Measurements from ENCODE around the gene NEK5. TPM values are rescaled to one million over a fixed set of nuclear protein-coding genes. Genes with fewer than 3 reads are reported as not detected.

NEK5 gene
- total and polyA plus RNA-seq, 2 of the 8 experiments (the other 6 are each of a cell fraction or from before 2014, with no cell fraction given), result 0.12 to 0.35 TPM

DNA sequence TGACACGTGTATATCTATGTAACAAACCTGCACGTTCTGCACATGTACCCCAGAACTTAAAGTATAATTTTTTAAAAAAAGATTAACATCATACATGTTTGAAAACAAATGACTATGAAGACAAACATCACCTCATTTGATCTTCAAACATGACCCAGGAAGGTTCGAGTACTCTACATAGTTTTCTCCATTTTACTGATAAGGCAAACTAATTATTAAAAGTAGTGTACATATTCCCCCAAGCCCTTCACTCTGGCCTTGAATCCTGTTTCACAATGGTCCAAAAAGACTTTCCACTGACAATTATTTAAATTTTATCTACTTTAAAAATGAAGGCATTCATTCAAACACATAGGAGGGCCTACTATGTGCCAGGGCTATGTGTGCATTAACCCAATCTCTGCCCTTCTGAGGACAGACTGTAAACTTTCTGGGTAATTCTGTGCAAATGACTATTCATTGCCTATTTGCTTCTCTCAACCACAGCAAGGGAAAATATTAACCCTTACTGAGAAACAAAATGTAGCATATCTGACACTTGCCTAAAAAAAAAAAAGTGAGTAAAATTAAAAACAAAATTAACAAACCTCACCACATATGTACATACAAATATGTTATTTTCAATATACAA is 139.8 kb downstream of the NEK5 start (continued):
- TF ChIP-seq, protein P1, sequence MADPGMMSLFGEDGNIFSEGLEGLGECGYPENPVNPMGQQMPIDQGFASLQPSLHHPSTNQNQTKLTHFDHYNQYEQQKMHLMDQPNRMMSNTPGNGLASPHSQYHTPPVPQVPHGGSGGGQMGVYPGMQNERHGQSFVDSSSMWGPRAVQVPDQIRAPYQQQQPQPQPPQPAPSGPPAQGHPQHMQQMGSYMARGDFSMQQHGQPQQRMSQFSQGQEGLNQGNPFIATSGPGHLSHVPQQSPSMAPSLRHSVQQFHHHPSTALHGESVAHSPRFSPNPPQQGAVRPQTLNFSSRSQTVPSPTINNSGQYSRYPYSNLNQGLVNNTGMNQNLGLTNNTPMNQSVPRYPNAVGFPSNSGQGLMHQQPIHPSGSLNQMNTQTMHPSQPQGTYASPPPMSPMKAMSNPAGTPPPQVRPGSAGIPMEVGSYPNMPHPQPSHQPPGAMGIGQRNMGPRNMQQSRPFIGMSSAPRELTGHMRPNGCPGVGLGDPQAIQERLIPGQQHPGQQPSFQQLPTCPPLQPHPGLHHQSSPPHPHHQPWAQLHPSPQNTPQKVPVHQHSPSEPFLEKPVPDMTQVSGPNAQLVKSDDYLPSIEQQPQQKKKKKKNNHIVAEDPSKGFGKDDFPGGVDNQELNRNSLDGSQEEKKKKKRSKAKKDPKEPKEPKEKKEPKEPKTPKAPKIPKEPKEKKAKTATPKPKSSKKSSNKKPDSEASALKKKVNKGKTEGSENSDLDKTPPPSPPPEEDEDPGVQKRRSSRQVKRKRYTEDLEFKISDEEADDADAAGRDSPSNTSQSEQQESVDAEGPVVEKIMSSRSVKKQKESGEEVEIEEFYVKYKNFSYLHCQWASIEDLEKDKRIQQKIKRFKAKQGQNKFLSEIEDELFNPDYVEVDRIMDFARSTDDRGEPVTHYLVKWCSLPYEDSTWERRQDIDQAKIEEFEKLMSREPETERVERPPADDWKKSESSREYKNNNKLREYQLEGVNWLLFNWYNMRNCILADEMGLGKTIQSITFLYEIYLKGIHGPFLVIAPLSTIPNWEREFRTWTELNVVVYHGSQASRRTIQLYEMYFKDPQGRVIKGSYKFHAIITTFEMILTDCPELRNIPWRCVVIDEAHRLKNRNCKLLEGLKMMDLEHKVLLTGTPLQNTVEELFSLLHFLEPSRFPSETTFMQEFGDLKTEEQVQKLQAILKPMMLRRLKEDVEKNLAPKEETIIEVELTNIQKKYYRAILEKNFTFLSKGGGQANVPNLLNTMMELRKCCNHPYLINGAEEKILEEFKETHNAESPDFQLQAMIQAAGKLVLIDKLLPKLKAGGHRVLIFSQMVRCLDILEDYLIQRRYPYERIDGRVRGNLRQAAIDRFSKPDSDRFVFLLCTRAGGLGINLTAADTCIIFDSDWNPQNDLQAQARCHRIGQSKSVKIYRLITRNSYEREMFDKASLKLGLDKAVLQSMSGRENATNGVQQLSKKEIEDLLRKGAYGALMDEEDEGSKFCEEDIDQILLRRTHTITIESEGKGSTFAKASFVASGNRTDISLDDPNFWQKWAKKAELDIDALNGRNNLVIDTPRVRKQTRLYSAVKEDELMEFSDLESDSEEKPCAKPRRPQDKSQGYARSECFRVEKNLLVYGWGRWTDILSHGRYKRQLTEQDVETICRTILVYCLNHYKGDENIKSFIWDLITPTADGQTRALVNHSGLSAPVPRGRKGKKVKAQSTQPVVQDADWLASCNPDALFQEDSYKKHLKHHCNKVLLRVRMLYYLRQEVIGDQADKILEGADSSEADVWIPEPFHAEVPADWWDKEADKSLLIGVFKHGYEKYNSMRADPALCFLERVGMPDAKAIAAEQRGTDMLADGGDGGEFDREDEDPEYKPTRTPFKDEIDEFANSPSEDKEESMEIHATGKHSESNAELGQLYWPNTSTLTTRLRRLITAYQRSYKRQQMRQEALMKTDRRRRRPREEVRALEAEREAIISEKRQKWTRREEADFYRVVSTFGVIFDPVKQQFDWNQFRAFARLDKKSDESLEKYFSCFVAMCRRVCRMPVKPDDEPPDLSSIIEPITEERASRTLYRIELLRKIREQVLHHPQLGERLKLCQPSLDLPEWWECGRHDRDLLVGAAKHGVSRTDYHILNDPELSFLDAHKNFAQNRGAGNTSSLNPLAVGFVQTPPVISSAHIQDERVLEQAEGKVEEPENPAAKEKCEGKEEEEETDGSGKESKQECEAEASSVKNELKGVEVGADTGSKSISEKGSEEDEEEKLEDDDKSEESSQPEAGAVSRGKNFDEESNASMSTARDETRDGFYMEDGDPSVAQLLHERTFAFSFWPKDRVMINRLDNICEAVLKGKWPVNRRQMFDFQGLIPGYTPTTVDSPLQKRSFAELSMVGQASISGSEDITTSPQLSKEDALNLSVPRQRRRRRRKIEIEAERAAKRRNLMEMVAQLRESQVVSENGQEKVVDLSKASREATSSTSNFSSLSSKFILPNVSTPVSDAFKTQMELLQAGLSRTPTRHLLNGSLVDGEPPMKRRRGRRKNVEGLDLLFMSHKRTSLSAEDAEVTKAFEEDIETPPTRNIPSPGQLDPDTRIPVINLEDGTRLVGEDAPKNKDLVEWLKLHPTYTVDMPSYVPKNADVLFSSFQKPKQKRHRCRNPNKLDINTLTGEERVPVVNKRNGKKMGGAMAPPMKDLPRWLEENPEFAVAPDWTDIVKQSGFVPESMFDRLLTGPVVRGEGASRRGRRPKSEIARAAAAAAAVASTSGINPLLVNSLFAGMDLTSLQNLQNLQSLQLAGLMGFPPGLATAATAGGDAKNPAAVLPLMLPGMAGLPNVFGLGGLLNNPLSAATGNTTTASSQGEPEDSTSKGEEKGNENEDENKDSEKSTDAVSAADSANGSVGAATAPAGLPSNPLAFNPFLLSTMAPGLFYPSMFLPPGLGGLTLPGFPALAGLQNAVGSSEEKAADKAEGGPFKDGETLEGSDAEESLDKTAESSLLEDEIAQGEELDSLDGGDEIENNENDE (IDR thresholded peaks at IDR 0.05; ENCODE audit: insufficient replicate concordance, low read length), result no peak
- TF ChIP-seq SUZ12 (IDR thresholded peaks at IDR 0.05; ENCODE audit: low read length) (no peak), RBBP5 (IDR thresholded peaks at IDR 0.05; ENCODE audit: borderline replicate concordance, low read depth, low read length) (no peak)
- TF ChIP-seq, protein P2, sequence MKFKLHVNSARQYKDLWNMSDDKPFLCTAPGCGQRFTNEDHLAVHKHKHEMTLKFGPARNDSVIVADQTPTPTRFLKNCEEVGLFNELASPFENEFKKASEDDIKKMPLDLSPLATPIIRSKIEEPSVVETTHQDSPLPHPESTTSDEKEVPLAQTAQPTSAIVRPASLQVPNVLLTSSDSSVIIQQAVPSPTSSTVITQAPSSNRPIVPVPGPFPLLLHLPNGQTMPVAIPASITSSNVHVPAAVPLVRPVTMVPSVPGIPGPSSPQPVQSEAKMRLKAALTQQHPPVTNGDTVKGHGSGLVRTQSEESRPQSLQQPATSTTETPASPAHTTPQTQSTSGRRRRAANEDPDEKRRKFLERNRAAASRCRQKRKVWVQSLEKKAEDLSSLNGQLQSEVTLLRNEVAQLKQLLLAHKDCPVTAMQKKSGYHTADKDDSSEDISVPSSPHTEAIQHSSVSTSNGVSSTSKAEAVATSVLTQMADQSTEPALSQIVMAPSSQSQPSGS (IDR thresholded peaks at IDR 0.05; ENCODE audit: low read length), result no peak

Data from H1 (cell line).